Keratinocyte (primary cell): ENCODE data around the gene SLC6A17. TPM values are rescaled to one million over a fixed set of nuclear protein-coding genes. Genes with fewer than 3 reads are reported as not detected.
A peak's percentile ranks its signal among the peaks of the same experiment; 100 is the strongest.

Experiments
- DNase-seq: peaks from one replicate; pipeline ENCODE4 v3.0.0-alpha.2; 2011; ENCODE audit warnings: low read depth, missing footprints, low spot score
- FAIRE-seq: peaks from 2 replicates; lab custom pipeline; 2011; peaks lifted over from hg19 to GRCh38; lab: Jason Lieb, UNC
- H2AFZ ChIP-seq: 2 replicates; pipeline ENCODE4 v1.6.0; 2012; ENCODE audit warnings: low read length, control low read depth, inconsistent platforms; ENCODE audit not compliant: control insufficient read depth
- H3K27ac ChIP-seq: 2 replicates; pipeline ENCODE4 v1.5.1; 2011; ENCODE audit warnings: low read length; ENCODE audit not compliant: control insufficient read depth, insufficient read depth
- H3K27me3 ChIP-seq: 3 replicates; pipeline ENCODE4 v1.6.0; 2011; ENCODE audit warnings: low read length; ENCODE audit not compliant: control insufficient read depth, insufficient read depth; ENCODE audit errors: extremely low read depth
- H3K36me3 ChIP-seq, 2 experiments: 2 replicates in 1 of 2; 3 replicates in 1 of 2; pipeline ENCODE4 v1.5.1; 2011; ENCODE audit warnings: low read length in 2 of 2, mild to moderate bottlenecking in 1 of 2; ENCODE audit not compliant: control insufficient read depth in 2 of 2, insufficient read depth in 2 of 2; ENCODE audit errors: extremely low read depth in 1 of 2
- H3K4me1 ChIP-seq: 3 replicates; pipeline ENCODE4 v1.5.1; 2011; ENCODE audit warnings: low read length; ENCODE audit not compliant: control insufficient read depth, insufficient read depth; ENCODE audit errors: extremely low read depth
- H3K4me2 ChIP-seq: 3 replicates; pipeline ENCODE4 v1.6.0; 2011; ENCODE audit warnings: low read depth, low read length; ENCODE audit not compliant: control insufficient read depth, insufficient read depth; ENCODE audit errors: extremely low read depth
- H3K4me3 ChIP-seq, 3 experiments: fragments of 200-600 bp in 1 of 3; sonication (generic) in 1 of 3; 2 replicates in 2 of 3; 3 replicates in 1 of 3; pipeline ENCODE4 v1.5.1; 2011 to 2016; ENCODE audit warnings: low read length in 3 of 3, mild to moderate bottlenecking in 3 of 3, control low read depth in 2 of 3, inconsistent platforms in 1 of 3, low read depth in 1 of 3, mixed read lengths in 1 of 3, mixed run types in 1 of 3, moderate library complexity in 1 of 3; ENCODE audit not compliant: control insufficient read depth in 2 of 3, insufficient read depth in 2 of 3; ENCODE audit errors: extremely low read depth in 1 of 3
- H3K79me2 ChIP-seq: 2 replicates; pipeline ENCODE4 v1.6.0; 2012; ENCODE audit warnings: low read length; ENCODE audit not compliant: control insufficient read depth, insufficient read depth
- H3K9ac ChIP-seq: 3 replicates; pipeline ENCODE4 v1.6.0; 2011; ENCODE audit warnings: low read length; ENCODE audit not compliant: control insufficient read depth, insufficient read depth; ENCODE audit errors: extremely low read depth
- H3K9me1 ChIP-seq: 3 replicates; pipeline ENCODE4 v1.6.0; 2011; ENCODE audit warnings: low read length; ENCODE audit not compliant: control insufficient read depth, insufficient read depth; ENCODE audit errors: extremely low read depth
- H3K9me3 ChIP-seq: 2 replicates; pipeline ENCODE4 v1.5.1; 2012; ENCODE audit warnings: low read depth, low read length; ENCODE audit not compliant: control insufficient read depth
- H4K20me1 ChIP-seq: 3 replicates; pipeline ENCODE4 v1.6.0; 2011; ENCODE audit warnings: low read length; ENCODE audit not compliant: control insufficient read depth, insufficient read depth; ENCODE audit errors: extremely low read depth
- EZH2 ChIP-seq: IDR thresholded peaks from one replicate; pipeline ENCODE4 v1.6.1; 2012; ENCODE audit warnings: inconsistent platforms, mild to moderate bottlenecking, low read length, moderate library complexity
- dilution Hi-C: fragments of 300-500 bp; cut with MboI; formaldehyde crosslinking; loops from one replicate; pipeline ENCODE4 v1.7.0; 2020; ENCODE audit warnings: low sequenced_read_pairs; ENCODE audit not compliant: extremely low pct_ligation_motif_present
- polyA plus RNA-seq, 5 experiments: library from polyadenylated mRNA; depleted of rRNA in 3 of 5; stranded (reverse) in 3 of 5; stranded (forward) in 1 of 5; unstranded in 1 of 5; fragments of >200 nt; gene quantifications; 1 replicate in 1 of 5; 2 replicates in 3 of 5; 3 replicates in 1 of 5; pipeline versions ENCODE4 v1.2.1 to v1.2.3, GENCODE V29; 2011 to 2012; ENCODE audit warnings: missing spikeins in 2 of 5, low read depth in 1 of 5, low replicate concordance in 1 of 5
- TF ChIP-seq, protein P1 (sequence below), 3 experiments: IDR thresholded peaks in 1 of 3; conservative IDR thresholded peaks in 1 of 3; optimal IDR thresholded peaks in 1 of 3; 2 replicates in 2 of 3; 3 replicates in 1 of 3; pipeline versions ENCODE3 to v1.5.1; 2011; ENCODE audit warnings: low read length in 3 of 3, mild to moderate bottlenecking in 3 of 3, moderate library complexity in 2 of 3, control low read depth in 1 of 3, inconsistent platforms in 1 of 3; ENCODE audit not compliant: insufficient read depth in 2 of 3; ENCODE audit errors: extremely low read depth in 1 of 3

Gene SLC6A17
- polyA plus RNA-seq, 1 donor (not counting 4 experiments of a cell fraction or from before 2014, with no cell fraction given): 0.25 TPM

DNA sequence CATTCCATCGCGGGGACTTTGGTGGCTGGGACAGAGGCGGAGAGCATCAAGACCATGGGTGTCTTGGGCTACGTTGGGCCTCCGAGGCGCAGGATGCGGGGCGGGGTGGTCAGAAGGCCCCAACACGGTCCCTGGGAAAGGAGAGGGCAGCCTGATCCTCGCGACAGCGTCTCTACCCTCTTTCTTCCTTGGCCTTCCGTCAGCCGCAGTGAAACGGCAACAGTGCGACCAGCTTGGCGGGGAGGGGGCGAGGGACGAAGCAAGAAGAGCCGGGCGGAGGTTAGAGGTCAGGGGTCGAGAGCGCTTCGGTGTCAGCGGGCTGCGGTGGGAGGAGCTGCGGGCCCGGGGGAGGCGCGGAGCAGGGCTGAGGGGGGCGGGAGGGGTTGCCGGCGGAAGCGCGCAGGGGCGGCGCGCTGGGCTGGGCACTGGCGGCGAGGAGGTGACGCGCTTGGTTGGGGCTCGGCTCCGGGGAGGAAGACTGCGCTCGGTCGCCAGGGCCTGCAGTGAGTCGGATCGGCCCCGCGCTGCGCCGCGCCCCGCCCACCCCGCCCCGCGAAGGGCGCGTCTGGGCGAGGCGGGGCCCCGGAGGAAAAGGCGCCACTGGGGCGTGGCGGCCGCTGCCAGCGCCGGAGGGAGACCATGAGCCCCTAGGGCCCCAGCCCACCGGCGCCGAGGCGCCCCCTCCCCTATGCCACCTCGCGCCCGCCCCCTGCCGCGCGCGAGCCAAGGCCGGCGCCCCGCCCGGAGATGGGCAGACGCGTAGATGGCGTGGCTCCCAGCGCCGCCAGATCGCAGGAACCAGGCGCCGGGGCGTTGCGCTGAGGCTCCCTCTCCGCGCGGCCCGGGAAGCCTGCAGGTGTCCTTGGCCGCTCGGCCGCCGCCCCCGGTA lies 59.7 kb downstream of the SLC6A17 start, which contains the start of gene KCNC4:
Gene KCNC4 (plus strand): TSS at position 600 of the 889 bp plus-strand sequence. CDS start 1,186 bp downstream, outside the sequence.
- H3K9ac ChIP-seq: peak within 1 kb of the TSS; percentile 52
- dilution Hi-C loops: no loop called here
- FAIRE-seq: no peak

DNA sequence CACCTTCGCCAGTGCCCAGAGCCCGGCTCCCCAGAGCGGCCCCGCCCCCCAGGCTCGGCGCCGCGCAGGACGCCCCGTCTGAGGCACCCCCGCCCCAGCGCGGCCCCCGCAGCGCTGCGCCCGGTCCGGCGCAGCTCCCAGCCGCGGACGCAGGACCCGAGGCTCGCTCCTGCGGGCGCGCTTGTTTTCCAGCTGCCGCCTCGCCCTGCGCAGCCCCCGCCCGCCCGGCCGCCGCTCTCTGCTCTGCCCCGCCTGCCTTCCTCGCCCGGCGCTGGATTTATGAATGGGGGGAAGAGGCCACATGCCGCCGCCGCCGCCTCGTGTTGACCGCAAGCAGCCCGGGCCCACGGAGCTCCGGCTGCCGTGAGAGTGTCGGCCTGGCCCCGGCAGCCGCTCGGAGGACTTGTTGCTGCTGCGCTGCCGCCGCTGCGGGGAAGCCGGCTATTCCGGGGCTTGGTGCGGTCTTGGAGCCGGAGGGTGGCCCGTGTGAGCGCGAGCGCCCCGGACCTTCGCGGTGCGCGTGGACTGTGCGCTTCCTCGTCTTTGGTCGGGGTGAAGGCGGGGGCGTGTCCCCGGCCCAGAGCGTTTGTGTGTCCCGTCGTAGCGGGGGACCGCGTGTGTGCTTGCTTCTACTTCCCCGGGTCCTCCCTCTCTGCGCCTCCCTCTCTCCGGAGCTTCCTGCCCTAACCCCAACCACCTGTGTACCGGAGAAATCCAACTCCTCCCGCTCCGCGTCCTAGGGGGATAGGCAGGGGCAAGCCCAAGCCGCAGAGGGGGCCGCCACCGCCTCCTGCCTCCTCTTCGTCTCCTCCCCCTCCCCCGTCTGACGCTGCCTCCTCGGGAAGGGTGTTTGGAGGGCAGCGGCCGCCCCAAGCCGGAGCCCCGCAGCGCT lies 60.6 kb downstream of the SLC6A17 start:
- Histone ChIP-seq H4K20me1 (no peaks in the 10 kb centered on the region), H3K4me2 (peak overlapping the region; percentile 93), H3K27ac (no peak overlapping the region), H3K79me2 (no peaks in the 10 kb centered on the region), H3K9me3 (no peaks in the 10 kb centered on the region), H3K9ac (peak overlapping the region; percentile 52), H3K27me3 (no peaks in the 10 kb centered on the region), H3K36me3 (no peaks in the 10 kb centered on the region), H2AFZ (peak overlapping the region; percentile 75), H3K9me1 (no peaks in the 10 kb centered on the region), H3K4me1 (peaks cover 10% of the 10 kb centered on the region), H3K4me3 (peak overlapping the region; percentile 51 to 70 (median 65))
- DNase-seq (no peak), FAIRE-seq (no peak)
- no peak for TF ChIP-seq EZH2
- TF ChIP-seq, protein P1, sequence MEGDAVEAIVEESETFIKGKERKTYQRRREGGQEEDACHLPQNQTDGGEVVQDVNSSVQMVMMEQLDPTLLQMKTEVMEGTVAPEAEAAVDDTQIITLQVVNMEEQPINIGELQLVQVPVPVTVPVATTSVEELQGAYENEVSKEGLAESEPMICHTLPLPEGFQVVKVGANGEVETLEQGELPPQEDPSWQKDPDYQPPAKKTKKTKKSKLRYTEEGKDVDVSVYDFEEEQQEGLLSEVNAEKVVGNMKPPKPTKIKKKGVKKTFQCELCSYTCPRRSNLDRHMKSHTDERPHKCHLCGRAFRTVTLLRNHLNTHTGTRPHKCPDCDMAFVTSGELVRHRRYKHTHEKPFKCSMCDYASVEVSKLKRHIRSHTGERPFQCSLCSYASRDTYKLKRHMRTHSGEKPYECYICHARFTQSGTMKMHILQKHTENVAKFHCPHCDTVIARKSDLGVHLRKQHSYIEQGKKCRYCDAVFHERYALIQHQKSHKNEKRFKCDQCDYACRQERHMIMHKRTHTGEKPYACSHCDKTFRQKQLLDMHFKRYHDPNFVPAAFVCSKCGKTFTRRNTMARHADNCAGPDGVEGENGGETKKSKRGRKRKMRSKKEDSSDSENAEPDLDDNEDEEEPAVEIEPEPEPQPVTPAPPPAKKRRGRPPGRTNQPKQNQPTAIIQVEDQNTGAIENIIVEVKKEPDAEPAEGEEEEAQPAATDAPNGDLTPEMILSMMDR (optimal IDR thresholded peaks at IDR 0.05 in 1 of 3, IDR thresholded peaks at IDR 0.05 in 1 of 3, conservative IDR thresholded peaks at IDR 0.05 in 1 of 3; ENCODE audit: extremely low read depth in 1 of 3, insufficient read depth in 2 of 3, low read length in 3 of 3): no peak
- dilution Hi-C loops: no loop called here

More for the DNA sequence above, 59.7 kb downstream of the SLC6A17 start, which contains the start of gene KCNC4:
- Histone ChIP-seq H3K36me3 (no peaks in the 10 kb centered on the region), H3K9me3 (no peaks in the 10 kb centered on the region), H2AFZ (peak within 1 kb of the TSS; percentile 84), H4K20me1 (no peaks in the 10 kb centered on the region), H3K4me3 (peak within 1 kb of the TSS; percentile 51 to 70 (median 65)), H3K4me1 (peaks cover 10% of the 10 kb centered on the region), H3K27me3 (no peaks in the 10 kb centered on the region), H3K27ac (no peak within 1 kb of the TSS), H3K79me2 (no peaks in the 10 kb centered on the region), H3K9me1 (no peaks in the 10 kb centered on the region), H3K4me2 (peak within 1 kb of the TSS; percentile 93)
- no peak for DNase-seq
- TF ChIP-seq, protein P1 (optimal IDR thresholded peaks at IDR 0.05 in 1 of 3, IDR thresholded peaks at IDR 0.05 in 1 of 3, conservative IDR thresholded peaks at IDR 0.05 in 1 of 3; ENCODE audit: extremely low read depth in 1 of 3, insufficient read depth in 2 of 3, low read length in 3 of 3): no peak
- no peak for TF ChIP-seq EZH2
